Stimulated activated CD8-positive, alpha-beta memory T cell treated with anti-CD3 and anti-CD28 coated beads, Interleukin-4, amount 100 ng/mL, for 48 hours (primary cell): ENCODE data around the gene SH3BP2.

Experiments used
- DNase-seq: peaks from one replicate; pipeline ENCODE4 v3.0.0-alpha.2; 2020

SH3BP2 gene

GRCh38 chr4:2805712-2806389, 13.0 kb downstream of the SH3BP2 start:
- DNase-seq: no peak

- DNase-seq: no peak
Observed at GRCh38 chr4:2806390-2807355, 13.8 kb downstream of the SH3BP2 start.

GRCh38 chr4:2807571-2807970, 14.7 kb downstream of the SH3BP2 start:
- no peak for DNase-seq

- DNase-seq: no peak
Observed at GRCh38 chr4:2808001-2808400, 15.1 kb downstream of the SH3BP2 start.

- no peak for DNase-seq
Observed at GRCh38 chr4:2809610-2810180, 16.8 kb downstream of the SH3BP2 start.

GRCh38 chr4:2810388-2810787, 17.5 kb downstream of the SH3BP2 start:
- DNase-seq: no peak

GRCh38 chr4:2811830-2812611, 19.1 kb downstream of the SH3BP2 start:
- DNase-seq: peak; percentile 77

- DNase-seq: no peak
Observed at GRCh38 chr4:2812612-2813354, 19.9 kb downstream of the SH3BP2 start.

GRCh38 chr4:2813446-2814405, 20.8 kb downstream of the SH3BP2 start:
- no peak for DNase-seq

- DNase-seq: no peak
Observed at GRCh38 chr4:2814627-2815270, 21.9 kb downstream of the SH3BP2 start.

- DNase-seq: no peak
Observed at GRCh38 chr4:2816401-2816954, 23.6 kb downstream of the SH3BP2 start.

GRCh38 chr4:2817137-2817536, 24.3 kb downstream of the SH3BP2 start:
- no peak for DNase-seq

- DNase-seq: peak; percentile 51
Observed at GRCh38 chr4:2817701-2818350, 24.9 kb downstream of the SH3BP2 start.

- no peak for DNase-seq
Observed at GRCh38 chr4:2818351-2818939, 25.6 kb downstream of the SH3BP2 start.

GRCh38 chr4:2819244-2820215, 26.6 kb downstream of the SH3BP2 start:
- no peak for DNase-seq

- DNase-seq: no peak
Observed at GRCh38 chr4:2820216-2820982, 27.5 kb downstream of the SH3BP2 start.
